ENCODE results near the gene CD81. TPM values are rescaled to one million over a fixed set of nuclear protein-coding genes. Genes with fewer than 3 reads are reported as not detected.

The CD81 gene
- total and polyA plus RNA-seq, 2 experiments from 2014 or later: 67.6 to 434 TPM

DNA sequence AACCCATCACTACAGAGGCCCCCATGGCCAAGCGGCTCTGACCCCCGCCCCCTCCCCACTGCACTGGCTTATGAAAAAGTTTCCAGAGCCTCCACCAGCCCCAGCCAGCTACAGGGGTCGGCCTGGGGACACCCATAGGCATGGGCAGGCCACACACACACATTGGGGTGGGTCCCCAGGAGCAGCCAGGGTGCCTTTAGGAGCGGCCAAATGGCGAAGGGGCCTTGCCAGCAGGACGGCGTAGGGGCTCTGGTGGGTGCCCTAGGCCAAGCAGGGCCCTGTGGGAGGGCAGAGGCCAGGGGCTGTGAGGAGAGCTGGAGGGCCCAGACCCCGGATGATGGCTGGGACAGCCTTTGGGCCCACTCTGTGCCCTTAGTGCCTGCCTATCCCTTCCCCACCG lies 33.5 kb downstream of the CD81 start:
- Histone ChIP-seq H3K9ac (no peak overlapping the region), H3K4me2 (ENCODE audit: unreplicated experiment) (no peak overlapping the region), H3K4me3 (no peak overlapping the region), H3K36me3 (ENCODE audit: low read depth) (no peaks in the 10 kb centered on the region), H3F3A (ENCODE audit: insufficient read depth) (no peaks in the 10 kb centered on the region), H4K20me1 (ENCODE audit: insufficient read depth) (no peaks in the 10 kb centered on the region), H3K9me2 (ENCODE audit: insufficient read depth) (no peaks in the 10 kb centered on the region), H3K4me1 (ENCODE audit: insufficient read depth) (no peaks in the 10 kb centered on the region), H3K27ac (no peak overlapping the region), H2AFZ (no peak overlapping the region), H3K79me2 (ENCODE audit: insufficient read depth) (no peaks in the 10 kb centered on the region), H3K27me3 (replicated peaks; ENCODE audit: insufficient read depth) (no peaks in the 10 kb centered on the region), H3K9me3 (ENCODE audit: low read depth) (no peaks in the 10 kb centered on the region)
- in situ Hi-C loops (cut with MboI): no loop called here
- TF ChIP-seq EZH2 (IDR thresholded peaks at IDR 0.05; ENCODE audit: insufficient read depth, poor library complexity, severe bottlenecking) (no peak), EZH2phosphoT487 (IDR thresholded peaks at IDR 0.05; ENCODE audit: insufficient read depth, low read depth) (no peak)
- DNase-seq: no peak
- WGBS, 2 experiments (ENCODE audit: low coverage in 1 of 2, low lambda C conversion rate in 2 of 2, missing lambda C conversion rate in 2 of 2): 68 to 76% methylated on average over 9 of the region's 9 CpGs

DNA sequence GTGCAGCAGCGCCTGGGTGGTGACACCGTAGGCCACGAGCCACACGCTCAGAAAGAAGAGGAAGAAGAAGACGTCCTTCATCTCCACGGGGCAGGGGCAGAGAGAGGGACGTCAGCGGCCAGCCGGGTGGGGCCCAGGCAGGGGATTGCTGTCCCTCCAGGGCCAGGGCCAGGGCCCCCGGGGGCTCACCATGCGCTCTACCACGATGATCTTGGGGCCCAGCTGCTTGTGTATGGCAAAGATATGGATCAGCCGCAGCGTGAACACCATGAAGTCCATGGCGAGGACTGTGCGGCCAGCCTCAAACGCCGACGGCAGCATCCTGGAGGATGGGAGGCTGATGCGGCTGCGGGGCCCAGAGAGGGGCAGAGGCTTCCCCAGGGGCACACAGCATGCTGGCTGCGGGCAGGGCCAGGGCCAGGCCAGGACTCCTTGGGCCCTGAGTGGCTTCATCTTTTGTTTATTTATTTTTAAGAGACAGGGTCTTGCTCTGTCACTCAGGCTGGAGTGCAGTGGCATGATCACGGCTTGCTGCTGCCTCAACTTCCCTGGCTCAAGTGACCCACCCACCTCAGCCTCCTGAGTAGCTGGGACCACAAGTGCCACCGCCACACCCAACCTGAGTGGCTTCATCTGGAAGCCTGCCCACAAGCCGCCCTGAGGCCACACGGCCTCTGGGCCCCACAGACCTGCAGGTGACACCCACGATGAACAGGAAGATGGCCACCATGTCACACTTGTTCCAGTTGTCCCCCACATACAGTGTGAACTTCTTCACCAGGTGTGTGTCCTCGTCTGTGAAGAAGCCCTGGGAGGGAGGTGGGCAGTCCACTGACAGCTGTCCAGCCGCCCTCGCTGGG lies 34.6 kb downstream of the CD81 start:
- in situ Hi-C loops (cut with MboI): no loop called here
- no peak overlapping the region for H3K4me2 ChIP-seq (ENCODE audit: unreplicated experiment)
- no peak for DNase-seq
- TF ChIP-seq EZH2phosphoT487 (IDR thresholded peaks at IDR 0.05; ENCODE audit: insufficient read depth, low read depth): no peak
- TF ChIP-seq EZH2 (IDR thresholded peaks at IDR 0.05; ENCODE audit: insufficient read depth, poor library complexity, severe bottlenecking): no peak
- H3K27me3 ChIP-seq (replicated peaks; ENCODE audit: insufficient read depth): no peaks in the 10 kb centered on the region; the same call in 1 of the 2 replicates
- no peaks in the 10 kb centered on the region for H3K36me3 ChIP-seq (ENCODE audit: low read depth)
- no peaks in the 10 kb centered on the region for H3K9me2 ChIP-seq (ENCODE audit: insufficient read depth)
- no peaks in the 10 kb centered on the region for H3K4me1 ChIP-seq (ENCODE audit: insufficient read depth)
- H4K20me1 ChIP-seq (ENCODE audit: insufficient read depth): no peaks in the 10 kb centered on the region
- no peak overlapping the region for H3K4me3 ChIP-seq
- H3K9me3 ChIP-seq (ENCODE audit: low read depth): no peaks in the 10 kb centered on the region
- WGBS, 2 experiments (ENCODE audit: low coverage in 1 of 2, low lambda C conversion rate in 2 of 2, missing lambda C conversion rate in 2 of 2): 70 to 73% methylated on average over 26 to 30 of the region's 30 CpGs
- H3K79me2 ChIP-seq (ENCODE audit: insufficient read depth): no peaks in the 10 kb centered on the region
- no peaks in the 10 kb centered on the region for H3F3A ChIP-seq (ENCODE audit: insufficient read depth)
- no peak overlapping the region for H3K27ac ChIP-seq
- no peak overlapping the region for H2AFZ ChIP-seq
- H3K9ac ChIP-seq: no peak overlapping the region

DNA sequence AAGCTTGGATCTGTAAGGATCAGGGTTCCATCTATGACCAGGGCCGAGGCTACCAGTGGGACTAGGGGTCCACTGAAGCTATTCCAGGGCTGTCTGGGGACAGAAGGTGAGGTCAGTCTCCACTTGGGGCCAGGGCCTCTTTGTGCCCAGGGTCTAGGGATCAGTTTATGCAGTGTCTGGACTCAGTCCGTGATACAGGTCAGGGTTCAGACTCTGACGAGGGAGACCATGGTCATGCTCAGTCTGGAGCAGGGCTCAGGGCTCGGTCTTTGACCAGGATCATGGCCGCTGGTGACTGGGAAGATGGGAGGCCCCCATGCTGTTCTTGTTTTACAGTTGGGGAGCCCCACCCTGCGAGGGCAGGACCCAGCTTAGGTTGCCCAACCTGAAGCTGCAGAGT lies 35.2 kb downstream of the CD81 start:
- WGBS, 2 experiments (ENCODE audit: low coverage in 1 of 2, low lambda C conversion rate in 2 of 2, missing lambda C conversion rate in 2 of 2): 76 to 81% methylated on average over 6 of the region's 6 CpGs
- in situ Hi-C loops (cut with MboI): no loop called here

DNA sequence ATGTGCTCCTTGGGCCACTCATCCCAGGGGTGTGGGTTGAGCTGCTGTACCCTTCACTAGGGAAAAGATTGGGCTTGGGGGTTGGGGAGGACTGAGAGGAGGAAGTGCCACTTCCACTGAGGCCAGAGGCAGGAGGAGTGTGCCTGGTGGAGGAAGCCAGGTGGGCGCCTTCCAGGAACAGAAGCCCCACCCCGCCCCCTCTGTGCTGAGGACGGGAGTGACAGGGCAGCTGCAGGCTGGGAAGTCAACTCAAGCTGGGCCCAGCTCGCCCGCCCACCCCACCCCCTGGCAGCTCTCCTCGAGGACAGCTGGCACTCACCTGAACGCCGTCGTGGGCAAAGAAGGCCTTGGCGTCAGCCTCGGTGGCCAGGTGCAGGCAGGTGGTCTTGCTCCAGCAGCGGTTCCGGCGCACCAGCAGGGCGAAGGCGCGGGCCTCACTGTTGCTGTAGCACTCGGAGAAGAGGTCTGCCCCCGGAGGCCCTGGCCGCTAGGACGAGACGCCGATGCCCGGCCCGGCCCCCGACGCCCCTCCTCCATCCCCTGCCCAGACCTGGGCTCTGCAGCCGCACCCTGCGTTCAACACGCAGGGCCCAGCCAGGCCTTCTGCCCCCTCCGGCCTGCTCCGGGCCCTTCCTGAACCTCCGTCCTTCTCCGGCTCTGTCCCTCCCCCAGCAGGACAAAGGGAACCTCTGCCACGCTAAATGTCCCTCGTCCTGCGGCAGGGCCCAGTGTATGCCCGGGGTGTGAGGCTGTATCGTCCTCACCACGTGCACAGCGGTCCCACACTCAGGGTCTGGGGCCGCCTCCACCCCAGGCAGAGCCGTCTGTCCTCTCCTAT lies 36.9 kb downstream of the CD81 start:
- DNase-seq: no peak
- no peaks in the 10 kb centered on the region for H3K9me3 ChIP-seq (ENCODE audit: low read depth)
- H3K79me2 ChIP-seq (ENCODE audit: insufficient read depth): no peaks in the 10 kb centered on the region
- no peak overlapping the region for H3K27ac ChIP-seq
- no peaks in the 10 kb centered on the region for H3K9me2 ChIP-seq (ENCODE audit: insufficient read depth)
- no peaks in the 10 kb centered on the region for H3F3A ChIP-seq (ENCODE audit: insufficient read depth)
- no peaks in the 10 kb centered on the region for H3K36me3 ChIP-seq (ENCODE audit: low read depth)
- TF ChIP-seq EZH2 (IDR thresholded peaks at IDR 0.05; ENCODE audit: insufficient read depth, poor library complexity, severe bottlenecking) (no peak), EZH2phosphoT487 (IDR thresholded peaks at IDR 0.05; ENCODE audit: insufficient read depth, low read depth) (no peak)
- no peaks in the 10 kb centered on the region for H3K4me1 ChIP-seq (ENCODE audit: insufficient read depth)
- no peak overlapping the region for H3K4me2 ChIP-seq (ENCODE audit: unreplicated experiment)
- in situ Hi-C loops (cut with MboI): no loop called here
- 78 to 81% methylated on average over 26 to 36 of the region's 43 CpGs for WGBS, 2 experiments (ENCODE audit: low coverage in 1 of 2, low lambda C conversion rate in 2 of 2, missing lambda C conversion rate in 2 of 2)
- H2AFZ ChIP-seq: no peak overlapping the region
- H3K9ac ChIP-seq: no peak overlapping the region
- H3K27me3 ChIP-seq (replicated peaks; ENCODE audit: insufficient read depth): no peaks in the 10 kb centered on the region; the same call in 1 of the 2 replicates
- H3K4me3 ChIP-seq: no peak overlapping the region
- no peaks in the 10 kb centered on the region for H4K20me1 ChIP-seq (ENCODE audit: insufficient read depth)

More for the DNA sequence above, 35.2 kb downstream of the CD81 start:
- Histone ChIP-seq H3K9ac (no peak overlapping the region), H3F3A (ENCODE audit: insufficient read depth) (no peaks in the 10 kb centered on the region), H3K4me2 (ENCODE audit: unreplicated experiment) (no peak overlapping the region), H3K36me3 (ENCODE audit: low read depth) (no peaks in the 10 kb centered on the region), H2AFZ (no peak overlapping the region), H3K9me3 (ENCODE audit: low read depth) (no peaks in the 10 kb centered on the region), H3K4me1 (ENCODE audit: insufficient read depth) (no peaks in the 10 kb centered on the region), H3K79me2 (ENCODE audit: insufficient read depth) (no peaks in the 10 kb centered on the region), H3K27me3 (replicated peaks; ENCODE audit: insufficient read depth) (no peaks in the 10 kb centered on the region; the same call in 1 of the 2 replicates), H3K27ac (no peak overlapping the region), H3K4me3 (no peak overlapping the region), H4K20me1 (ENCODE audit: insufficient read depth) (no peaks in the 10 kb centered on the region), H3K9me2 (ENCODE audit: insufficient read depth) (no peaks in the 10 kb centered on the region)
- no peak for DNase-seq
- no peak for TF ChIP-seq EZH2 (IDR thresholded peaks at IDR 0.05; ENCODE audit: insufficient read depth, poor library complexity, severe bottlenecking)
- no peak for TF ChIP-seq EZH2phosphoT487 (IDR thresholded peaks at IDR 0.05; ENCODE audit: insufficient read depth, low read depth)
